ENCODE results near the gene UQCRH.

GRCh38 chr1:46301808-46302640, 1.5 kb upstream of the UQCRH start:
- no peak for TF ChIP-seq POLR2AphosphoS5 (IDR thresholded peaks at IDR 0.05)
- peak in 1 of 7 experiments; percentile 14 for TF ChIP-seq CTCF (IDR thresholded peaks at IDR 0.05)
- TF ChIP-seq POLR2A (IDR thresholded peaks at IDR 0.05): no peak
- TF ChIP-seq EP300 (IDR thresholded peaks at IDR 0.05): no peak

Measured in stomach (tissue), 4 donors.